Calu3 (cell line): Measurements from ENCODE around the gene LTBP2. TPM values are rescaled to one million over a fixed set of nuclear protein-coding genes. Genes with fewer than 3 reads are reported as not detected.

ENCODE experiments used
- BruUV-seq: library from RNA; stranded (reverse); fragments of 400-500 nt; replicated peaks from 2 replicates; lab custom pipeline; 2021; lab: Mats Ljungman, UMichigan
- CTCF ChIA-PET: fragments of 300-600 bp; sonication (Branson Sonifier 250); formaldehyde crosslinking; loops from one replicate; lab custom pipeline; 2022; ENCODE audit warnings: antibody characterized with exemption; lab: Charles Lee
- DNase-seq: peaks from one replicate; pipeline ENCODE4 v3.0.0; 2022
- H3K27ac Mint-ChIP-seq: one replicate; pipeline ENCODE4 v1.8.0; 2022; ENCODE audit warnings: mixed read lengths; ENCODE audit not compliant: unreplicated experiment
- H3K27me3 Mint-ChIP-seq: one replicate; pipeline ENCODE4 v1.8.0; 2022; ENCODE audit warnings: mixed read lengths; ENCODE audit not compliant: unreplicated experiment
- H3K36me3 Mint-ChIP-seq: one replicate; pipeline ENCODE4 v1.8.0; 2022; ENCODE audit warnings: mild to moderate bottlenecking, moderate library complexity, mixed read lengths; ENCODE audit not compliant: insufficient read depth, unreplicated experiment
- H3K4me1 Mint-ChIP-seq: one replicate; pipeline ENCODE4 v1.8.0; 2022; ENCODE audit warnings: mild to moderate bottlenecking, low read depth, mixed read lengths; ENCODE audit not compliant: unreplicated experiment
- H3K4me3 Mint-ChIP-seq: one replicate; pipeline ENCODE4 v1.8.0; 2022; ENCODE audit warnings: mild to moderate bottlenecking, low read depth, moderate library complexity, mixed read lengths; ENCODE audit not compliant: unreplicated experiment
- H3K9me3 Mint-ChIP-seq: one replicate; pipeline ENCODE4 v1.8.0; 2022; ENCODE audit warnings: low read depth, mixed read lengths; ENCODE audit not compliant: unreplicated experiment
- CTCF ChIP-seq: fragments of 200-600 bp; IDR thresholded peaks from one replicate; pipeline ENCODE4 v1.8.0; 2022; ENCODE audit warnings: antibody characterized with exemption; ENCODE audit not compliant: unreplicated experiment
- intact Hi-C: fragments of 100-400 bp; cut with micrococcal nuclease; formaldehyde crosslinking; loops from one replicate; pipeline ENCODE4 v1.10.0; 2022; ENCODE audit not compliant: unreplicated experiment
- total RNA-seq: library from RNA; stranded (reverse); gene quantifications from 2 replicates; pipeline ENCODE4 v1.2.3, GENCODE V29; 2022

LTBP2 gene
- total RNA-seq, 1 experiment from 2014 or later = 4.3 TPM

GRCh38 chr14:74596741-74597450 lies 15.1 kb downstream of the LTBP2 start:
- no peak for DNase-seq
- Mint-ChIP-seq H3K27ac (no peak overlapping the region), H3K27me3 (peaks cover 25% of the 10 kb centered on the region), H3K4me1 (no peaks in the 10 kb centered on the region), H3K36me3 (no peaks in the 10 kb centered on the region), H3K4me3 (no peak overlapping the region), H3K9me3 (no peaks in the 10 kb centered on the region)
- intact Hi-C loops = no loop called here
- TF ChIP-seq CTCF = no peak
- CTCF ChIA-PET = no interaction called here
- BruUV-seq = no TSS peak

GRCh38 chr14:74595006-74595735 lies 16.9 kb downstream of the LTBP2 start:
- H3K9me3 Mint-ChIP-seq = no peaks in the 10 kb centered on the region
- no peaks in the 10 kb centered on the region for H3K36me3 Mint-ChIP-seq
- DNase-seq = no peak
- no peak for TF ChIP-seq CTCF
- H3K4me1 Mint-ChIP-seq = no peaks in the 10 kb centered on the region
- BruUV-seq = no TSS peak
- H3K27ac Mint-ChIP-seq = no peak overlapping the region
- CTCF ChIA-PET = interaction anchor here (1.8 kb wide), 1 partner anchor 14 kb away, joined by 7 read pairs; no protein-coding TSS in a partner anchor
- intact Hi-C loops = no loop called here
- H3K27me3 Mint-ChIP-seq = peaks cover 25% of the 10 kb centered on the region
- H3K4me3 Mint-ChIP-seq = no peak overlapping the region

DNA sequence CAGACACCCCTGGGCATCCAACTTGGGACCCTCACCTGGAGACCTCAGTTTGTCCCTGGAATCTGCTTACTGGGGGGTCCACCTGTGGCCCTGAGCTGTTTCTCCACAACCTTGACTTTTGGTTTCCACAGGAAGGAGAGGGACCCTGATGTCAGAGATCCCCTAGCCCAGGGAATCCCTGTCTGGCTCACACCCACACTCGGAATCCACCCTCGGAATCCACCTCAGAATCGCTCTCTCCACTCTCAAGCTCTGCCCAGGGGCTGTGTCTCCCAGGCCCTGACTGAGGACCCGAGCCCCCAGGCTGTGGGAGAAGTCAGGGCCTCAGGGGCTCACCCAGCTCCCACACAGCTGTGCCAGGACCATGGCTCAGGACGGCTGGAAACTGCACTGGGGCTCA lies 17.4 kb downstream of the LTBP2 start:
- H3K27me3 Mint-ChIP-seq = peaks cover 25% of the 10 kb centered on the region
- TF ChIP-seq CTCF = no peak
- no peak for DNase-seq
- intact Hi-C loops = no loop called here
- H3K9me3 Mint-ChIP-seq = no peaks in the 10 kb centered on the region
- BruUV-seq = no TSS peak
- no peaks in the 10 kb centered on the region for H3K36me3 Mint-ChIP-seq
- no peak overlapping the region for H3K27ac Mint-ChIP-seq
- no peaks in the 10 kb centered on the region for H3K4me1 Mint-ChIP-seq
- CTCF ChIA-PET = interaction anchor here (1.8 kb wide), 1 partner anchor 14 kb away, joined by 7 read pairs; no protein-coding TSS in a partner anchor
- no peak overlapping the region for H3K4me3 Mint-ChIP-seq

DNA sequence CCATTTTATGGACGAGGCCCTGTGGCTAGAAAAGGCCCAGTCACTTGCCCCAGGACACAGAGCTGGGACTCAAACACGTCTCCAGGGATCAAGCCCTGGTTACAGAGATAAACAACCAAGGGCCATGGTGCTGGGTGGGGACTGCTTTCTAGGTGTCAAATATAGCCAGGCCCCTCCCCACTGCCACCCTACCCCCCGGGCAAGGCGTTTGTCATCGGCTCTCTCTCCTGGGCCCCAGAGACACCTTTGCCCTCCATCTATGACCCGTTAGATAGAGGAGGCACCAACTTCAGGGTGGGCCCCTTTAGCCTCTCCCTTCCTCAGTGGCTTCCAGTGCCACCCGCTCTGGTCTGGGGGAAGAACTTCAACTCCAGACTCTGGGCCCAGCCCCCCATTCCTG lies 18.0 kb downstream of the LTBP2 start:
- Mint-ChIP-seq H3K27ac (no peak overlapping the region), H3K4me1 (no peaks in the 10 kb centered on the region), H3K9me3 (no peaks in the 10 kb centered on the region), H3K4me3 (no peak overlapping the region), H3K27me3 (peaks cover 25% of the 10 kb centered on the region), H3K36me3 (no peaks in the 10 kb centered on the region)
- intact Hi-C loops = no loop called here
- no peak for DNase-seq
- no peak for TF ChIP-seq CTCF
- BruUV-seq = no TSS peak
- CTCF ChIA-PET = interaction anchor here (1.8 kb wide), 1 partner anchor 15 kb away, joined by 7 read pairs; no protein-coding TSS in a partner anchor
